Endothelial cell of umbilical vein (primary cell): ENCODE results near the gene GHITM. TPM values are rescaled to one million over a fixed set of nuclear protein-coding genes. Genes with fewer than 3 reads are reported as not detected.

Experiments used
- BruUV-seq: library from RNA; stranded (reverse); fragments of 400-500 nt; replicated peaks from 2 replicates; lab custom pipeline; 2021; lab: Mats Ljungman, UMichigan
- CTCF ChIA-PET: fragments of 300-600, 350-600 bp; sonication (Branson Sonifier 250); formaldehyde crosslinking; loops from one replicate; lab custom pipeline; 2021; ENCODE audit warnings: antibody characterized with exemption, inconsistent platforms; lab: Charles Lee
- POLR2A ChIA-PET: fragments of 300-600, 350-600 bp; sonication (Branson Sonifier 250); formaldehyde crosslinking; loops from one replicate; lab custom pipeline; 2021; ENCODE audit warnings: antibody characterized with exemption, inconsistent platforms; lab: Charles Lee
- DNase-seq: peaks from one replicate; pipeline ENCODE4 v3.0.0-alpha.2; 2011; ENCODE audit warnings: low read depth, low spot score
- FAIRE-seq: peaks from 2 replicates; lab custom pipeline; 2011; peaks lifted over from hg19 to GRCh38; lab: Jason Lieb, UNC
- H2AFZ ChIP-seq: 2 replicates; pipeline ENCODE4 v1.6.0; 2012; ENCODE audit warnings: low read depth, low read length, control low read depth, inconsistent platforms
- H3K27ac ChIP-seq: 2 replicates; pipeline ENCODE4 v1.5.1; 2011; ENCODE audit warnings: low read depth, mild to moderate bottlenecking, control low read depth, low read length, moderate library complexity; ENCODE audit not compliant: insufficient read depth
- H3K27me3 ChIP-seq, 2 experiments: 2 replicates each; pipeline versions ENCODE4 v1.6.0 to v1.6.1; 2011; ENCODE audit warnings: low read length in 2 of 2, mixed read lengths in 1 of 2; ENCODE audit not compliant: control insufficient read depth in 2 of 2, insufficient read depth in 2 of 2
- H3K36me3 ChIP-seq, 2 experiments: 2 replicates in 1 of 2; 3 replicates in 1 of 2; pipeline ENCODE4 v1.5.1; 2011; ENCODE audit warnings: low read length in 2 of 2, mild to moderate bottlenecking in 1 of 2, moderate library complexity in 1 of 2; ENCODE audit not compliant: control insufficient read depth in 2 of 2, insufficient read depth in 2 of 2; ENCODE audit errors: extremely low read depth in 1 of 2
- H3K4me1 ChIP-seq: 3 replicates; pipeline ENCODE4 v1.5.1; 2011; ENCODE audit warnings: mild to moderate bottlenecking, low read length; ENCODE audit not compliant: control insufficient read depth, insufficient read depth; ENCODE audit errors: extremely low read depth
- H3K4me2 ChIP-seq: 2 replicates; pipeline ENCODE4 v1.6.1; 2011; ENCODE audit warnings: low read length, control low read depth, mixed read lengths; ENCODE audit not compliant: insufficient read depth
- H3K4me3 ChIP-seq, 3 experiments: fragments of 200-600 bp in 1 of 3; sonication (generic), shearing (Covaris generic) in 1 of 3; replicated peaks in 1 of 3; 2 replicates each; pipeline ENCODE4 v1.5.1; 2011 to 2016; ENCODE audit warnings: control low read depth in 3 of 3, low read length in 3 of 3, mild to moderate bottlenecking in 2 of 3, inconsistent platforms in 1 of 3, low read depth in 1 of 3, moderate library complexity in 1 of 3; ENCODE audit not compliant: insufficient read depth in 1 of 3
- H3K79me2 ChIP-seq: 2 replicates; pipeline ENCODE4 v1.6.0; 2012; ENCODE audit warnings: low read length, inconsistent platforms; ENCODE audit not compliant: control insufficient read depth, insufficient read depth
- H3K9ac ChIP-seq: replicated peaks from 2 replicates; pipeline ENCODE3; 2011; ENCODE audit warnings: low read length, control low read depth; ENCODE audit not compliant: insufficient read depth; ENCODE audit errors: extremely low read depth
- H3K9me1 ChIP-seq: replicated peaks from 3 replicates; pipeline ENCODE4 v1.6.0; 2011; ENCODE audit warnings: mild to moderate bottlenecking, low read length; ENCODE audit not compliant: control insufficient read depth, insufficient read depth; ENCODE audit errors: extremely low read depth
- H3K9me3 ChIP-seq: replicated peaks from 2 replicates; pipeline ENCODE4 v1.5.1; 2012; ENCODE audit warnings: low read length, inconsistent platforms; ENCODE audit not compliant: control insufficient read depth, insufficient read depth
- H4K20me1 ChIP-seq: replicated peaks from 2 replicates; pipeline ENCODE3; 2011; ENCODE audit warnings: mild to moderate bottlenecking, low read length; ENCODE audit not compliant: control insufficient read depth, insufficient read depth; ENCODE audit errors: extremely low read depth
- CTCF ChIP-seq, 2 donors: IDR thresholded peaks; 1 replicate in 1 of 2; 2 replicates in 1 of 2; pipeline ENCODE4 v1.5.1; 2011; ENCODE audit warnings: low read length in 2 of 2, mild to moderate bottlenecking in 2 of 2, moderate library complexity in 2 of 2, control low read depth in 1 of 2, inconsistent platforms in 1 of 2, low read depth in 1 of 2; ENCODE audit not compliant: insufficient read depth in 1 of 2; ENCODE audit errors: extremely low read depth in 1 of 2
- EZH2 ChIP-seq: IDR thresholded peaks from 2 replicates; pipeline ENCODE4 v1.6.1; 2012; ENCODE audit warnings: borderline replicate concordance, low read depth, mild to moderate bottlenecking, moderate library complexity, low read length, inconsistent platforms; ENCODE audit not compliant: severe bottlenecking
- FOS ChIP-seq: IDR thresholded peaks from 2 replicates; pipeline ENCODE4 v1.6.1; 2011; ENCODE audit warnings: mild to moderate bottlenecking, low read length, moderate library complexity, borderline replicate concordance; ENCODE audit not compliant: insufficient read depth
- GATA2 ChIP-seq: IDR thresholded peaks from 2 replicates; pipeline ENCODE4 v1.7.0; 2011; ENCODE audit warnings: low read depth, mild to moderate bottlenecking, moderate library complexity, mixed read lengths, low read length; ENCODE audit not compliant: insufficient read length, insufficient read depth
- JUN ChIP-seq: IDR thresholded peaks from 2 replicates; pipeline ENCODE4 v1.6.1; 2011; ENCODE audit warnings: borderline replicate concordance, low read depth; ENCODE audit not compliant: insufficient read length, insufficient read depth
- MYC ChIP-seq: IDR thresholded peaks from one replicate; pipeline ENCODE4 v1.6.1; 2011; ENCODE audit warnings: mild to moderate bottlenecking, low read depth, low read length
- POLR2A ChIP-seq: IDR thresholded peaks from 2 replicates; pipeline ENCODE4 v1.6.1; 2012; ENCODE audit warnings: low read depth, mild to moderate bottlenecking, control low read depth, low read length
- POLR2AphosphoS5 ChIP-seq: IDR thresholded peaks from 2 replicates; pipeline ENCODE4 v1.6.1; 2012; ENCODE audit warnings: low read depth, mild to moderate bottlenecking, control low read depth, low read length, moderate library complexity; ENCODE audit not compliant: insufficient read depth
- dilution Hi-C: fragments of 300-500 bp; cut with MboI; formaldehyde crosslinking; loops from one replicate; pipeline ENCODE4 v1.15.0; 2019; ENCODE audit warnings: low sequenced_read_pairs; ENCODE audit not compliant: extremely low pct_ligation_motif_present
- intact Hi-C: fragments of 100-400 bp; cut with micrococcal nuclease; formaldehyde crosslinking; loops from one replicate; pipeline ENCODE4 v1.10.0; 2022
- polyA plus RNA-seq, 4 experiments: library from polyadenylated mRNA; depleted of rRNA in 3 of 4; stranded (reverse) in 3 of 4; unstranded in 1 of 4; fragments of >200 nt; gene quantifications; 2 replicates each; pipeline versions ENCODE4 v1.2.1 to v1.2.3, GENCODE V29; 2011 to 2012; ENCODE audit warnings: missing spikeins in 1 of 4
- total RNA-seq: library from RNA; stranded (reverse); gene quantifications from 2 replicates; pipeline ENCODE4 v1.2.3, GENCODE V29; 2021
- TF ChIP-seq, protein P1 (sequence below): IDR thresholded peaks from 2 replicates; pipeline ENCODE4 v1.6.1; 2011; ENCODE audit not compliant: insufficient read depth, insufficient read length

GHITM gene
- total and polyA plus RNA-seq, 2 donors (not counting 3 experiments of a cell fraction or from before 2014, with no cell fraction given): 113 to 122 TPM

- Histone ChIP-seq H3K4me2 (no peak overlapping the region), H3K9me1 (no peaks in the 10 kb centered on the region), H3K79me2 (no peaks in the 10 kb centered on the region), H3K4me3 (no peak overlapping the region), H4K20me1 (no peaks in the 10 kb centered on the region), H3K9me3 (no peaks in the 10 kb centered on the region), H2AFZ (no peak overlapping the region), H3K4me1 (no peaks in the 10 kb centered on the region), H3K27ac (no peak overlapping the region), H3K36me3 (no peaks in the 10 kb centered on the region), H3K9ac (no peak overlapping the region), H3K27me3 (peaks cover 24 to 29% of the 10 kb centered on the region in 2 experiments)
- dilution Hi-C loops: no loop called here
- ChIA-PET POLR2A (no interaction called here), CTCF (no interaction called here)
- no TSS peak for BruUV-seq
- TF ChIP-seq POLR2A (no peak), POLR2AphosphoS5 (no peak), CTCF (IDR thresholded peaks at IDR 0.05; ENCODE audit: extremely low read depth in 1 of 2, insufficient read depth in 1 of 2, low read depth in 1 of 2, low read length in 2 of 2) (no peak), EZH2 (no peak), GATA2 (no peak), FOS (no peak), JUN (no peak), MYC (no peak)
- TF ChIP-seq, protein P1, sequence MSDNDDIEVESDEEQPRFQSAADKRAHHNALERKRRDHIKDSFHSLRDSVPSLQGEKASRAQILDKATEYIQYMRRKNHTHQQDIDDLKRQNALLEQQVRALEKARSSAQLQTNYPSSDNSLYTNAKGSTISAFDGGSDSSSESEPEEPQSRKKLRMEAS: no peak
- intact Hi-C loops: no loop called here
- DNase-seq: no peak
- no peak for FAIRE-seq
Measured at GRCh38 chr10:84191106-84191505, 51.8 kb downstream of the GHITM start.
